NT2/D1 (cell line): ENCODE measurements around the gene LRRC31.

ENCODE experiments used
- YY1 ChIP-seq: IDR thresholded peaks from 2 replicates; pipeline ENCODE4 v1.6.1; 2011; ENCODE audit not compliant: insufficient read length, insufficient read depth
- ZNF274 ChIP-seq: IDR thresholded peaks from 2 replicates; pipeline ENCODE4 v1.6.1; 2011; ENCODE audit warnings: mild to moderate bottlenecking, low read depth, low read length

DNA sequence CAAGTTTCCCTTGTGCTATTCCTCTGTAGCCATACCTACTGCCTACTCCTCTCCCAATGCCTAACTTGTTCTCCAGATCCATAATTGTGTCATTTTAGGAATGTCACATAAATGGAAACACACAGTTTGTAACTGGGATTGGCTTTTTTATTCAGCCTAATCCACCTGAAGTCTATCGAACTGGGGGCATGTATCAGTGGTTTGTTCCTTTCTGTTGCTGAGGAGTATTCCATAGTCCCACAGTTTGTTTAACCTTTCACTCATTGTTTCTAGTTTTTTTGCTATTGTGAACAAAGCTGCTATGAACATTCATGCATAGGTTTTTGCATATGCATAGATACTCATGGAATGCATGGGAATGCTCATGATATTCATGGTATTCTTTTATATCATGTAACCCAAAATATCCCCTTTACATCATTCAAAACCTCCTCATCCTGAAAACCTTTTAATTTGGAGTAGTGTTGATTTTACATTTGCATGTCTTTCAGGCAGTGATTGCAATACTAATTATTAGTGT lies 31.2 kb downstream of the LRRC31 start:
- TF ChIP-seq YY1 (no peak), ZNF274 (no peak)
